Liver (tissue), 2 donors: ENCODE data around the gene NIFK.

Experiments used
- CTCF ChIP-seq: fragments of 150-350 bp; IDR thresholded peaks from 2 replicates; pipeline ENCODE4 v1.5.1; 2017; ENCODE audit warnings: improper control_type of control experiment, low read depth, low read length; ENCODE audit not compliant: missing input control
- FOXA1 ChIP-seq: IDR thresholded peaks from 2 replicates; pipeline ENCODE4 v1.6.1; 2016; ENCODE audit warnings: antibody characterized with exemption
- donor health status: healthy.

DNA sequence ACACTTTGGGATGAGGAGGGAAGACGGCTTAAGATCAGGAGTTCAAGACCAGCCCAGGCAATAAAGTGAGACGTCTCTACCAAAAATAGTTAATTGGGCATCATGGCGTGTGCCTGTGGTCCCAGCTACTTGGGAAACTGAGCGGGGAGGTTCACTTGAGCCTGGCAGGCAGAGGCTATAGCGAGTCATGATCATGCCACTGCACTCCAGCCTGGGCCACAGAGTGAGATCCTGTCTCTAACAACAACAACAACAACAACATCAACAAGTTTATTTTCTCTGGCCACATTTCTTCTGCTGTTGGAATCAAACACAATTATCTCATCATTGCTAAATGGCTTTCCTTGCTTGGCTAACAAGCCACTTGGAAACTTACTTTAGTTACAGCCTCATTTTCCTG lies 13.4 kb downstream of the NIFK start:
- TF ChIP-seq CTCF (no peak), FOXA1 (no peak)
